ENCODE data around the gene FAM193A.

DNA sequence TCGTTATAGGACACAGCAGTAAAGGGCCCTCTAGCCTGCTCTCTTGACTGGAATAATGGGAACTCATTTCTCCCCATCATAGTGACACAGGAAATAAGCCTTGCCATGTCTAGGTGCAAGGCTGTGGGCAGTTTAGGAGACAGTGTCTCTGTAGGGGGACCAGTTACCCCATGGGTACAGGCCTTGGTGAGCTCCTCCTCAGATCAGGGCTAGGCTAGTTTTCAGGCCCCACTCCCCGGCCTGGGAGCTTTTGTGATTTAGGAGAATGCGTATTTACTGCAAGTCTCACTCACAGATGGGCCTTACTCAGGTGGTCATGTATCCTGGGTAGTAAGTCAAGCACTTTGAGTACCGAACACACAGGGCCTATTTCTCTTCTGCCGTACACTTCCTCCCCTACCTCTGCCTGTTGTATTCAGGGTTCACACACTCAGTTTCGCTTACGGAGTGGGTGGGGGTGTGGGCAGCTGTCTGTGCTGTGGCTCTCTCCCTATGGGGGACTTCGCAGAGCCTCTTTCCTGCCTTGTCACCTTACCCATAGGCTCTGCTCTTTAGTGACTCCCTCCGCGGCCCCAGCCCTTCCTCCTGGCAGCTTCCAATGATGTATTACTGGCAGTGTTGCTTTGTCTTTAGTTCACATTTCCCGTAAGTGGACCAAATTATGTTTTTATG, 34.2 kb downstream of the FAM193A start:
- TF ChIP-seq, protein P1, sequence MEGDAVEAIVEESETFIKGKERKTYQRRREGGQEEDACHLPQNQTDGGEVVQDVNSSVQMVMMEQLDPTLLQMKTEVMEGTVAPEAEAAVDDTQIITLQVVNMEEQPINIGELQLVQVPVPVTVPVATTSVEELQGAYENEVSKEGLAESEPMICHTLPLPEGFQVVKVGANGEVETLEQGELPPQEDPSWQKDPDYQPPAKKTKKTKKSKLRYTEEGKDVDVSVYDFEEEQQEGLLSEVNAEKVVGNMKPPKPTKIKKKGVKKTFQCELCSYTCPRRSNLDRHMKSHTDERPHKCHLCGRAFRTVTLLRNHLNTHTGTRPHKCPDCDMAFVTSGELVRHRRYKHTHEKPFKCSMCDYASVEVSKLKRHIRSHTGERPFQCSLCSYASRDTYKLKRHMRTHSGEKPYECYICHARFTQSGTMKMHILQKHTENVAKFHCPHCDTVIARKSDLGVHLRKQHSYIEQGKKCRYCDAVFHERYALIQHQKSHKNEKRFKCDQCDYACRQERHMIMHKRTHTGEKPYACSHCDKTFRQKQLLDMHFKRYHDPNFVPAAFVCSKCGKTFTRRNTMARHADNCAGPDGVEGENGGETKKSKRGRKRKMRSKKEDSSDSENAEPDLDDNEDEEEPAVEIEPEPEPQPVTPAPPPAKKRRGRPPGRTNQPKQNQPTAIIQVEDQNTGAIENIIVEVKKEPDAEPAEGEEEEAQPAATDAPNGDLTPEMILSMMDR (IDR thresholded peaks at IDR 0.05; ENCODE audit: low read length): no peak
- no peak for TF ChIP-seq EZH2 (IDR thresholded peaks at IDR 0.05; ENCODE audit: borderline replicate concordance, low read length)

Measured in OCI-LY1 (cell line).